HG02870 (cell line): ENCODE results near the gene MMP17.
"Not testable (repeated sequence)": the region's sequence is repeated elsewhere in the genome, so short reads cannot be mapped to it uniquely, and the experiment has no call there.

Source experiments
- ATAC-seq: cut with Tn5 transposase; IDR thresholded peaks from one replicate; pipeline ENCODE4 v1.9.1; 2021; ENCODE audit warnings: mild to moderate bottlenecking, moderate library complexity; ENCODE audit not compliant: unreplicated experiment

The MMP17 gene

DNA sequence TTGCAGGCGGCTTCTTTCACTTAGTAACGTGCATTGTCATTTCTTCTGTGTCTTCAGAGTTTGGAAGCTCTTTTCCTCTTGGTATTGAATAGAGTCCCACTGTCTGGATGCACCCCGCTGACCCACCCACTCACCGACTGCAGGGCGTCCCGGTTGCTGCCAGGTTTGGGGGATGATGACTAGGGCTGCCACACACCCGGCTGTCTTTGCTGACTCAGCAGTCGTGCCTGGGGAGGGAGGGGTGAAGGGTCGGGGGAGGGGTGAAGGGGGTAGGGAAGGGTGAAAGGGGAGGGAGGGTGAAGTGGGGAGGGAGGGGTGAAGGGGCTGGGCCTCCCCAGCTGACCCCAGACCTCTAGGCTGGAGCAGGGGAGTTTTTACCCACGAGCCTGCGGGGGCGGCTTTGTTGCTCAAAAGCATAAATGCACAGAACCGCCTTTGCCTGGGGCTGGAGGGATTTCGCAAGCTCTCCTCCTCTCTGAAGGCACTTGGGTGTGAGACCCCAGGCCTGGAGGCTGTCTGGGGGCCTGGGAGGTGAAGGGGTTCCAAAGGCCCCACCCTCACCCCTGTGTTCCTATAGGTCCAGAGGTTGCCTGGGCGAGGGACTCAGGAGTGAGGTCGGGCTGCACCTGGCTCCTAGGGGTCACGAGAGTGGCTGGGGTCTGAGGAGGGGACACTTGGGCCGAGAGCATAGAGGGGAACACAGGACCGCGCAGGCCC, 35.0 kb downstream of the MMP17 start:
- no peak for ATAC-seq

DNA sequence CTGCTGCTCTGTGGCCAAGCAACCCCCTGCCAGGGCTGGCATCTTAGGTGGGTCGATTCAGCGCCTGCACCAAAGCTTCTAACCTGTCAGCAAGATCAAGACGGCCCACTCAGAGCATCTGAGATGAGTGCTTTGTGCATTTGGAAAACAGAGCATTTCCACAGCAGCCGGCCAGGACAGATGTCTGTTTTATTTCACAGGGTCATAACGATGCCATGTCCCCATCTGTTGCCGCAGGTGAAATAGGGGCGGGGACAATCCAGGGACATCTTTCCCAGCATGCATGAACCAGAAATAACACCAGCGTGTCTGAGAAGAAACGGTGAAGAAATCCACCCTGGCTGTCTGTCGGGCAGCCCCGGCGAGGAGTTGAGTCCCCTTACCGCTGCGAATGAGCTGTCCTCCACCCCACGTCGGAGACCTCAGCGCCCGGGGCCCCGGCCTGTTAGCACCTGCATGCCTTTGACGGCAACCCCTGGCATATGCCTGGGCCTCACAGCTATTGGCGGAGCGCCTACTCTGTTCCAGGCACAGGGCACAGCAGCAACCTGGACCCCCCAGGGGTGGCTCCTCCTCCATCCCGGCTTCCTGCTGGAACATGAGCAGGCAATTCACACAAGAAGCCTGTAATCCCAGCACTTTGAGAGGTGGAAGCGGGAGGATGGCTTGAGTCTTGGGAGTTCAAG, 35.7 kb downstream of the MMP17 start:
- no peak for ATAC-seq

DNA sequence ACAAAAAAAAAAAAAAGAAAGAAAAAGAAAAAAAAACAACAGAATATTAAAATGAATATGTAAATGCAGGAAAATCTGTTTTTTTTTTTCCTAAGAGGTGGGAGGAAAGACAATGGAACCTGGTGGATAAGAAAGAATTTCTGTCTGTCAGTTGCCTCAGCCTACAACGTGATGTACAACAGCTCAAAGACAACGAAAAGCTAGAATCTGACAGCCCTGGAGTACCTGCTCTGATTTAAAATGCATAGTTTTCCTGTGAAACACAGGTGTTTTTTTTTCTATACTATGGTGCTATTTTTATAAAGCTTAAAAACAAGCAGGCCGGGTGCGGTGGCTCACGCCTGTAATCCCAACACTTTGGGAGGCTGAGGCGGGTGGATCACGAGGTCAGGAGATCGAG, 36.3 kb downstream of the MMP17 start:
- ATAC-seq: no peak

DNA sequence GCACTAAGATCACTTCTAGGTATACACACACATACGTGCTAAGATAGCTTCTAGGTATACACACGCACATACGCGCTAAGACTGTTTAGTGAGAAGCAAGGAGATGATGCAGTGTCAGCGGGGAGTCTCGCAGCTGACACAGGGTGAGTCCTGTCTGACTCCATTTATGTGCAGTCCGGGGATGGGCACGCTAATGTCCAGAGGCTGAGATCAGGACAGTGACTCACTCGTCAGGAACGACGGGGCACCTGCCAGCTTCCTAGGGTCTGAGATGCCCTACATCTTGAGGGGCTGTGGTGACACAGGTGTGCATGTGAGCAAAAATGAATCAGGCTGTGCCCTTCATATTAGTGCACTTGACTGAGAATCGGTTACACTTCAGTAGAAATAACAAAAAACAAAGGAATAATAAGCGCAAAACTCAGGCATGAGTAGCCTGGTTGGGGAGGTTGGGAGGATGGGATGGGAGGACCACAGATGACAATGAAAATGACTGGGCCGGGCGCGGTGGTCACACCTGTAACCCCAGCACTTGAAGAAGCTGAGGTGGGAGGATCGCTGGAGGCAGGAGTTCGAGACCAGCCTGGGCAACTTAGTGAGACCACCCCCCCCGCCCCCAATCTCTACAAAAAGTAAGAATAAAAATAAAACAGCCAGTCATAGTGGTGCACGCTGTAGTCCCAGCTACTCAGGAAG, 37.1 kb downstream of the MMP17 start:
- no peak for ATAC-seq

DNA sequence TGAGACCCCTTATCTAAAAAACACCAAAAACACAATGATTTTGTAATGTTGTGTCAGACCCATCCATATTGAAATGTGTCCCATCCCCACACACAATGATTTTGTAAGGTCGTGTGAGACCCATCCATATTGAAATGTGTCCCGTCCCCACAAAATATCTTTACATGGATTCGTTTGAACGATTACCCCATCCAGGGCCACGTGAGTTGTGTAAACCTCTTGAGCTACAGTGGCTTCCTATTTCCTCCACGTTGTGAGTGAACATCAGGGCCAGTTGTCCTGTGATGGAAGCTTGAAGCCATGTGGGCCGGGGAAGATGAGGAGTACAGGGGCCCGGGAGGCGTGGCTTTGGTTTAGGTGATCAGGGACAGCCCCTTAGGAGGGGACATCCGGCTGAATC, 39.3 kb downstream of the MMP17 start:
- ATAC-seq: no peak

DNA sequence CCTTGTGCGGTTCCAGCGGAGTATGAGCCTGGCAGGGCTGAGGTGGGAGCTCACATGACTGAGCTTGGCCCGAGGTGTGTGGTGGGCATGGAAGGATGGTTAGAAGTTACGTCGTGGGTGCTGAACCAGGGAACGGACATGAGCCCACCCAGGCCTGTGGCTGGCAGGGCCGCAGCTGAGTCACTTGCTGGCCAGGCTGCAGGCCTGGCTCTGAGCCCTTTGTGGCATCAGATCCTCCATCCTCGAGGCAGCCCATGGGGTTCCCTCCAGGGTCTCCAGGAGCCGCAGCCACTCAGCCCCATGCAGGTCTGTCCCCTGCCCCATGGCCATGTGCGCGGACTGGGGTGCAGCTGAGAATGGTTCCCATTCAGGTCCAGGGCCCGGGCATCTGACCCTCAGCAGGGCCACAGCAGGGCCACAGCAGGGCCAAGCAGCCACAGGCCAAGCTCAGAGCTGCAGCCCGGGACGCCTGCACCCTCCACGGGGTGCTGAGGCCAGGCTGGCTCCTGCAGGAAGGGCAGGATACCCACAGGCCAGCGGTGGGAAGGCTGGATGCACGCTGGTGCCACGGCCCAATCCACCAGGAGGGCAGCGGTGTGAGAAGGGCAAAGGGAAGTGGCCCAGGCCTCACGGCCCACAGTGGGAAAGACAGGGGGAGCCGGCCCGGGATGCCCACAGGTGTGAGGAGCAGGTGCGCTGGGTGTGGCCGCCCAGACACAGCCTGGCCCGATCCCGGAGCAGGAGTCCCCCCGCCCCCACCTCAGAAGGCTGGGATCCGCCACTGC, 39.9 kb downstream of the MMP17 start:
- ATAC-seq: no peak

DNA sequence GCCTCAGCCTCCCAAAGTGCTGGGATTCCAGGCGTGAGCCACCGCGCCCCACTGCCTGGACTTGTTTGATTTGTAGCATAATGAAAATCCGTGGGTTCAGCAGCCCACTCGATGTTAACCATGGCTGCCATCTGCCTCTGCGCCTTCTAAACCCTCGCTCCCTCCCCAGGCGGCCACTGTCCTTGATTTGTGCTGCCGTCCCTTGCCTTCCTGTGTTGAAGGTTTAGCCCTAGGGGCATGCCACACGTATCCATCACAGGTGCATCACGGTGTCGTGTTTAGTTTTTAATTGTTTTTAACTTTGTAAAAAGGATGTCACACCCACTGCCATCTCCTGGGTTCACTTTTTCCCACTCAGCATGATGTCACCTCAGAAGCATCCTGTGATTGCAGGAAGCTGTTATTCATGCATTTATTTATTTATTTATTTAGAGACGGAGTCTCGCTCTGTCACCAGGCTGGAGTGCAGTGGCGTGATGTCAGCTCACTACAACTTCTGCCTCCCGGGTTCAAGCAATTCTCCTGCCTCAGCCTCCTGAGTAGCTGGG, 41.8 kb downstream of the MMP17 start:
- no peak for ATAC-seq

DNA sequence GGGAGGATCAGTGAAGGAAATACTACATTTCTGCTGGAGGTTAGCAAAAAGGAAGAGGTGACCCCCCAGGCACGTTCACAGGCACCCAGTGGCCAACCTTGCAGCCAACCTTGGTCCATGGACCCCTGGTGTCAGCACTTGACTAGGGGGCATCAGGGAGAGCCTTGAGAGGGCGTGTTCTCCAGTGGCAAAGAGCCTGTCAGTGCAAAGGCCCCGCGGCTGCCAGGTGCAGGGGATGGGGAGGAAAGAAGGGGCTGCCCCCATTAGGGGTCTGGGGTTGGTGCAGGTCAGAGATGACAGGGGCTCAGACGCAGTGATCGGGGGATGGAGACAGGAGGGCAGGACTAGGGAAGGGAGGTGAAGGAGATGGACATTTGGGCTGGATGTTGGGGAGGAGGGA, 43.5 kb downstream of the MMP17 start:
- ATAC-seq: no peak

DNA sequence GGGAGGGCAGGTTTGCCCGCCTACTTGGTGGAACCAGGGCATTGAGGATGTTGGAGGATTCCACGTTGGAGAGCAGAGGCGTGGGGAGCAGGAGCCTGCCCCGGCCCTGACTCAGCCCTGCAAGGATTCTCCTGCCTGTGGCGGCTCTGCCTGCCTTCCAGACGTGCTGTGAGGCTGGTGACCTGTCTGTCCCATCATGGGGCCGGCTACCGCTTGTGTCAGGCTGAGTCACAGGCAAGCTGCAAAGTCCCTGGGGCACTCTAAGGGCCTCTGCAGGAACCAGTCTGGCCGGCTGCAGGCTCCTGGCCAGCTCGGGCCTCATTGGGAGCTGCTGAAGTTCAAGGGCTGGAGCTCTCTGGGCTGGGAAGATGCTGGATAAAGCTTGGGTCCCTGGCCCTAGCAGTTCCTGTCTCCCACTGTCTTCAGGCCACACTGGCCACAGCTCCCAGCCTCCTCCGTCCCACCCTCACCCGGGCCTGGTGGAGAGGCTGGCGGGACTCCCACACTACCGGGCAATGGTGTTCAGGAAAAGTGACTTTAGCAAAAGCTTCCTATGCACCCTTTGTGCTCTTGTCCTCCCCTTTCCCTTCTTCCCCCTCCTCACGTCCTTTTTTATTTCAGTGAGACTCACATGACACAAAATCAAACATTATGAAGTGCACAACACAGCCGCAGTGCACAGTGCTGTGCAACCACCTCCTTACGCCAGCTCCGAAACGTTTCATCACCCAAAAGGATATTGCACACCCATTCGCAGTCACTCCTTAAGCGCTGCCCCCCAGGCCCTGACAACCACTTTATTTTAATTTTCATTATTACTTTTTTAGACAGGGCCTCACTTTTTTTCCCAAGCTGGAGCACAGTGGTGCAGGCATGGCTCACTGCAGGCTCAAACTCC, 44.2 kb downstream of the MMP17 start:
- no peak for ATAC-seq

DNA sequence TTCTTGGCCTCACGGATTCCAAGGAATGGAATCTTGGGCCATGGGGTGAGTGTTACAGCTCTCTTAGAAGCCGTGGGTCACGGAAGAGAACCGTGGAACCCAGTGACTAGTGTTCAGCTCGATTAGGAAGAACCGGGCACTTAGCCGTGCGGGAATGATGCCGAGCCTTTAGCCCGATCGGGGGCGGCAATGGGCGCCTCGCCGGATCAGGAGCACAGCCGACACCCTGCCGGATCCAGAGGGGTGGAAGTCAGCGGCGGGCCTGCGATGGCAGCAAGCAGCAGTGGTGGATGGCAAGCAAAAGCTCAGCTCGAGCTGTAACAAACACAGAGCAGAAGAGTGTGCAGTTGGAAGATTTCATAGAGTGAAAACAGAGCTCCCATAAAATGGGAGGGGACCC, 45.1 kb downstream of the MMP17 start:
- no peak for ATAC-seq

DNA sequence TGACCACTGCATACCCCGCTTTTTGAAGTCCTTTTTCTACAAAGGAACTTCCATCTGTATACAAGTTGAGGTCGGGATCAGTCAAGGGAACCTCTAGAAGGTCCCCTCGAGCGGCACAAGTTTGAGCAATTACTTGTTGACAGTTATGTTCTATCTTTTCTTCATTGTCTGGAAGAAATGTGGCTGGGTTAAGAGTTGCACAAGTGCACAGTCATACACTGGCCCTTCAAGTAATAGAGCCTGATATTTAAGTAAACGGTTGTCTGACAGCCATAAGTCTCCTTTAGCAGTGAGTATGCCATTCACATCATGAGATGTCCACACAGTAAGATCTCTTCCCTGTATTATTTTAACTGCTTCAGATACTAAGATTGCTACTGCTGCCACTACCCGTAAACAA, 46.8 kb downstream of the MMP17 start:
- not testable (repeated sequence) for ATAC-seq

DNA sequence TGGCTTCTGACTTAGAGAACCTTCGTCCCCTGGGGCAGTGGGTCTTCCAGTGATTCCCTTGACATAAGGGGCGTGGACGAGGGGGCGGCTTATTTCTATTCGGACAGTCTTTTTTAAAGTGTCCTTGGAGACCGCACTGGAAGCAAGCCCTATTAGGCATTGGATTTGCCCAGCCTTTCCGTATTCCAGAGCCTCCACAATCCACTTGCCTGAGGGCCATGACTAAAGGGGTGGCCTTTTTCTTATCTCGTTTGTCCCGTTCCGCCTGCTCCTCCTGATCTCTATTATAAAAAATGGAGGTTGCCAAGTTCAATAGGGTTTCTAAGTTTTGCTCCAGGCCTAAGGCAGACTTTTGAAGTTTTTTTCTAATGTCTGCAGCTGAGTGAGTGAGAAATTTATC, 49.0 kb downstream of the MMP17 start:
- ATAC-seq: not testable (repeated sequence)

DNA sequence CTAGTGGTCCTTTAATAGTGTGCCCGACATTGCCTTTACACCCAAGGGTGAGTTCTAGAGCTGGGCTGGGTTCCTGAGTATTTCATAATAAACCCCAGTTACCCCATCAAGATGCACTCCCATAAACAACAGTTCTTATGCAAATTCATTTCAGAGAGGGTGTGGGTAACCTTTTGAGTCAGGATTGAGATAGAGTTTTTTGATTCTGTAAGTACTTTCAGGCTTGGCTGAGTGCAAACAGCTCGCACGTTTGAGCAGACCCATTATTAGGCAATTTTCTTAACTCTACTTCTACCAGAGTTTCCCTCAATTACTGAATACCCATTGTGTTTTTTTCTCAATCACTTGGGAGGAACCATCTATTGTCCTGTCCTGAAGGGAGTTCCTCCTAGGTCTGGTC, 50.2 kb downstream of the MMP17 start:
- not testable (repeated sequence) for ATAC-seq

DNA sequence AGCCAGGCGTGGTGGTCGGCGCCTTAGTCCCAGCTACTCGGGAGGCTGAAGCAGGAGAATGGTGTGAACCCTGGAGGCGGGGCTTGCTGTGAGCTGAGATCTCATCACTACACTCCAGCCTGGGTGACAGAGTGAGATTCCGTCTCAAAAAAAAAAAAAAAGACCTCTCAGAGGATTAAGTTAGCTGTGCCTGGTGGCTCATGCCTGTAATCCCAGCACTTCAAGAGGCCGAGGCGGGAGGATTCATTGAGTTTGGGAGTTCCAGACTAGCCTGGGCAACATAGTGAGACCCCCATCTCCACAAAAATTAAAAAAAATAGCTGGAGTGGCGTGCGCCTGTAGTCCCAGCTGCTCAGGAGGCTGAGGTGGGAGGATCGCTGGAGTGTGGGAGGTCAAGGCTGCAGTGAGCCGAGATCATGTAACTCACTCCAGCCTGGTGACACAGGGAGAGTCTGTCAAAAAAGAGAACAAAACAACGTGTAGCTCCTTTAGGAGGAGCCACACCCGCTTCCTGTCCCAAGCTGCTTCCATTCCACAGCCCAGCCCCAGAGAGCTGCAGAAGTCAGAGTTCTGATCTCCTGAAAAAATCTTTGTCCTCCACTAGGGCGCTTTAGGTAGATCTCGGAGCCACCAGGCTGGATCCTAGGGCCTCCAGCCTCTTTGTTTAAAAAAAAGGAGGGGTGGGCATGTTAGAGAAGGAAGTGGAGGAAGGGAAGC, 54.8 kb downstream of the MMP17 start:
- no peak for ATAC-seq

DNA sequence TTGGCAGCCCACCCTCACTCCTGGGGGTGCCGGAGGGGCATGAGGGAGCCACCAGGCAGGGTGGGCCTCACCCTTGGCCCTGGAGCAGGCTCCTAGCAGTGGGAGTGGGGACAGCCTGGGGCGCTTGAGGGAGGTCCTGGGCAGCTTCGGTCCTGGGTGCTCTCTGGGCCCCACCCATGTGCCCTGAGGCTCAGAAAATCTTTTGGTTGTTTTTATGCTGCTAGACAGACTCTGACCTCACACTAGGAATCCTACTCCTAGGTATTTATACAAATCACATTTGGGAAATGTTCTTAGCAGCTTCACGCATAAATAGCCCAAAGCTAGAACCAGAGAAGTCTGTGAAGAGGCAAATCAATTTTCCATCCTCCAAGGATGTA, 55.3 kb downstream of the MMP17 start:
- no peak for ATAC-seq

DNA sequence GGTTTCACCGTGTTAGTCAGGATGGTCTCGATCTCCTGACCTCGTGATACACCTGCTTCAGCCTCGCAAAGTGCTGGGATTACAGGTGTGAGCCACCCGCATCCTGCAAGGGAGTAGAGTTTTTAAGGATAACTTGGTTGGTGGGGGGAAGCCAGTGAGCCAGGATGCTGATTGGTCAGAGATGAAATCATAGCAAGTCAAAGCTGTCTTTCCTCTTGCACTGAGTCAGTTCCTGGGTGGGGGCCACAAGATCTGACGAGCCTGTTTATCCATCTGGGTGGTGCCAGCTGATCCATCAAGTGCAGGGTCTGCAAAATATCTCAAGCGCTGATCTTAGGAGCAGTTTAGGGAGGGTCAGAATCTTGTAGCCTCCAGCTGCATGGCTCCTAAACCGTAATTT, 56.9 kb downstream of the MMP17 start:
- not testable (repeated sequence) for ATAC-seq

DNA sequence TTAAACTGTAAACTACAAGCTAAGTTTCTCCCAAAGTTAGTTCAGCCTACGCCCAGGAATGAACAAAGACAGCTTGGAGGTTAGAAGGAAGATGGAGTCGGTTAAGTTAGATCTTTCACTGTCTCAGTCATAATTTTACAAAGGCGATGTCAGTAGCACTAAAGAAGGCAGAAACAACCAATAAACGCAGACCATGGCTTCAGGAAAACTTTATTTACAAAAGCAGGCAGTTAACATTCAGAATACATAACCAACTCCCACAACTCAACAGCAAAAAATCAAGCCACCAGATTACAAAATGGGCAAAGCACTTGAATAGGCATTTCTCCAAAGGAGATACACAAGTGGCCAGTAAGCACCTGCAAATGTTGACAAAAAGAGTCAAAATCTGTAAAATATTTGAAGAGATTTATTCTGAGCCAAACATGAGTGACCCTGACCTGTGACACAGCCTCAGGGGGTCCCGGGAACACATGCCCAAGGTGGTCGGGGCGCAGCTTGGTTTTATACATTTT, 57.4 kb downstream of the MMP17 start:
- no peak for ATAC-seq

DNA sequence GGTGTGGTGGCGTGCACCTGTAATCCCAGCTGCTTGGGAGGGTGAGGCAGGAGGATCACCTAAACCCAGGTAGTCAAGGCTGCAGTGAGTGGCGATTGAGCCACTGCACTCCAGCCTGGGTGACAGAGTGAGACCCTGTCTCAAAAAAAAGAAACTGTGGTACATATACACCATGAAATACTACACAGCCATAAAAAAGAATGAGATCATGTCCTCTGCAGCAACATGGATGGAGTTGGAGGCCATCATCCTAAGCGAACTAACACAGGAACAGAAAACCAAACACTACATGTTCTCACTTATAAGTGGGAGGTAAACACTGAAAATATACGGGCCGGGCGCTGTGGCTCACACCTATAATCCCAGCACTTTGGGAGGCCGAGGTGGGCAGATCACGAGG, 63.5 kb downstream of the MMP17 start:
- not testable (repeated sequence) for ATAC-seq
